Coronary artery (tissue), 2 donors: ENCODE measurements around the gene ORM2.

ENCODE experiments used
- DNase-seq: peaks from one replicate; pipeline ENCODE4 v3.0.0-alpha.2; 2017; ENCODE audit warnings: low spot score
- H3K27ac ChIP-seq, 2 donors: fragments of 200-600 bp; sonication (generic); one replicate each; pipeline ENCODE4 v1.5.1; 2016 to 2019
- H3K4me3 ChIP-seq: fragments of 200-600 bp; sonication (generic); 2 replicates; pipeline ENCODE4 v1.5.1; 2016; ENCODE audit warnings: mild to moderate bottlenecking, moderate library complexity
- CTCF ChIP-seq: fragments of 200-600 bp; sonication (generic); IDR thresholded peaks from one replicate; pipeline ENCODE4 v1.5.1; 2019; ENCODE audit warnings: antibody characterized with exemption

Gene ORM2

GRCh38 chr9:114284316-114285060, 45.2 kb upstream of the ORM2 start:
- Histone ChIP-seq H3K4me3 (no peak overlapping the region), H3K27ac (no peak overlapping the region)
- TF ChIP-seq CTCF = no peak
- DNase-seq = peak; percentile 69

- Histone ChIP-seq H3K4me3 (no peak overlapping the region), H3K27ac (no peak overlapping the region)
- TF ChIP-seq CTCF = no peak
- DNase-seq = peak; percentile 78
These were observed 44.4 kb upstream of the ORM2 start for GRCh38 chr9:114285166-114285867.

- H3K27ac ChIP-seq = no peak overlapping the region
- H3K4me3 ChIP-seq = no peak overlapping the region
- DNase-seq = peak; percentile 53
- no peak for TF ChIP-seq CTCF
These were observed 43.5 kb upstream of the ORM2 start for GRCh38 chr9:114286146-114286679.

DNA sequence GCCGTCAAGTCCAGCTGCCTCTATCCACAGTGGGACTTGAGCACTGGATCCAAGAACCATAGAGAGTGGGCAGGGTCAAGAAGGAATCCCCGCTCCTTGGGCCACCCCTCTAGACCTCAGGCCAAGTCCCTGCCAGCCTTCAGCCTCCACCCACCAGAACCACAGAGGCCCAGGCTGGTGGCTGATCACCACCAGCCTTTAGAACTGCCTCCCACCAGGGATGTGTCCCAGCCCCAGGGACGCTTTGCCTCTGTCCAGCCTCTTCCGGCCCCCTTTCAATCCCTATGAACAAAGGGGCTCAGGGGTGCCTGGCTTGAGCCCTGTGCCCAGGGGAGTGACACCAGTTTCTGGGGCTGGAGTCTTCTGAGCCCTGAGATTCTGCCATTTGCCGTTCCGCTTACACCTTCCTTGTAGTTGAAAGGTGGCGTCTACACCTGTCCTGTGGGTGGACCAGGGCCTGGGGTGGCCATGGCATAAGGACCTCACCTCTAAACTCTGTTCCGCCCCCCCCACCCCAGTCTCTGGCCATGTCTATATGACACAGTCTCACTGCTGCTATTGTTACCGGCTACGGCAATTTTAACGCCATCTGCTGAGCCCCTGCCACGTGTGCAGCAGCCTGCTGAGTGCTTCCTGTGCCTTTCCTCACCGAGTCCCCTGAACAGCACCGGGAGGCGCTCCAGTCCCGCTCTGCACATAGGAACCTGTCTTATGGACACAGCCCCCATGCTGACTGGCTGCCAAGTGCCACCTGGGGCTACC, 42.5 kb upstream of the ORM2 start:
- TF ChIP-seq CTCF = no peak
- H3K4me3 ChIP-seq = no peak overlapping the region
- DNase-seq = peak; percentile 56
- H3K27ac ChIP-seq = no peak overlapping the region

DNA sequence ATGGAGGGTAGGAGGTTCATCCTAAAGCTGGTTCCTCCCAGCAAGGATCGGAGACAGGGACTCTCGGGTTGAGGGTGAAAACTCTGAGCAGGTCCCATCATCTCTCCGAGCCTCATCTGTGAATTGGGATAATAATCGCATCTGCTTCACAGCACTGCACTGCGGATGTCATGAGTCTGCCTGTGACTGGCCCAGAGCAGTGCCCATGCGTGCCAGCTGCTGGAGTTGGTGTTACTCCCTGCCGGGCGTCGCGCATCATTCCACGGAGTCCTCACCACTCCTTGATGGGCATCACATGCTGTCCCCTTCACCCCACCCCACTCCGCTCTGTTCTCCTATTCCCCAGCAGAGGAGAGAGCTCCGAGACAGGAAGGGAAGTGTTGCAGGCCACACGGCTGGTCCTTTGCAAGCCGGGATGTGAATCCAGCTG, 41.9 kb upstream of the ORM2 start:
- H3K27ac ChIP-seq = peak overlapping the region in 1 of 2 donors; percentile 33

More for the DNA sequence above, 41.9 kb upstream of the ORM2 start:
- no peak overlapping the region for H3K4me3 ChIP-seq
- no peak for TF ChIP-seq CTCF
- peak; percentile 71 for DNase-seq
